Activated CD4-positive, alpha-beta T cell treated with anti-CD3 and anti-CD28 coated beads, Interleukin-2, amount 50 U/mL, for 24 hours (primary cell): Measurements from ENCODE around the gene FOXA2.

Source experiments
- DNase-seq, 2 donors: peaks; one replicate each; pipeline ENCODE4 v3.0.0-alpha.2; 2020; ENCODE audit warnings: low read depth in 1 of 2, low spot score in 1 of 2

The FOXA2 gene

GRCh38 chr20:22584922-22585785 lies 782 bp upstream of the FOXA2 start:
- DNase-seq: no peak

- no peak for DNase-seq
These were observed 425 bp downstream of the FOXA2 start for GRCh38 chr20:22583773-22584521.

DNA sequence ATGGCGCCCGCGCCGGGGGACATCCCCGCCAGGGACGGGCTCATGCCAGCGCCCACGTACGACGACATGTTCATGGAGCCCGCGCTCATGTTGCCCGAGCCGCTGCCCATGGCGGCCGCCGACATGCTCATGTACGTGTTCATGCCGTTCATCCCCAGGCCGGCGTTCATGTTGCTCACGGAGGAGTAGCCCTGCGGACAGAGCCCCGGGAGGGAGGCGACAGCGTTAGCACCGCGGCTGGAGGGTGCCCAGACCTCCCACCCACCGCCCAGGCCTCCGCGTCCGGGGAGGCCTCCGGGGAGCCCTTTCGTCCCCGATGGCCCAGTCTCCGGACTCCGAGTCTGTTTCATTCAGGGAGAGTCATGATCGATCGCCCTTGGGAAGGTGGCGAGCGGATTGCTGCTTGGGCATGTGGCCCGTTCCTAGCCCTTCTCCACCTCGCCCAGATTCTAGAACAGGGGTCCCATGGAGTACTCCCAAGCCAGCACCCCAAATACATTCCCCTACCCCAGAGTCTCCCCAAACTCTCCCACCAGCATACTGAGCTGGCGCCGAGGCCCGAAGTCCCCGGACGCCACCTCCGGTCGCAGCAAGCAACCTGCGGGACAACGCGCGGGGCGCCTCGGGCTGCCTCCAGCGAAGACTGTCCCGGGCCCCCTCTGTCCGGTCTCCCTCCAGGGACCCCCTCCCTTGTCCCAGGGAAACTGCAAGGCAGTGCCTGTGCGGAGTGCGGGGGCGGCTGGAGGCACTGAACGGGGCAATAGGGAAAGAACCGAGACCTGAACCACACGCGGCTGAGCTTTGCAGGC lies 1.2 kb downstream of the FOXA2 start:
- no peak for DNase-seq

- DNase-seq: no peak
These were observed 1.9 kb downstream of the FOXA2 start for GRCh38 chr20:22582386-22582963.

GRCh38 chr20:22581437-22582385 lies 2.7 kb downstream of the FOXA2 start:
- no peak for DNase-seq

DNA sequence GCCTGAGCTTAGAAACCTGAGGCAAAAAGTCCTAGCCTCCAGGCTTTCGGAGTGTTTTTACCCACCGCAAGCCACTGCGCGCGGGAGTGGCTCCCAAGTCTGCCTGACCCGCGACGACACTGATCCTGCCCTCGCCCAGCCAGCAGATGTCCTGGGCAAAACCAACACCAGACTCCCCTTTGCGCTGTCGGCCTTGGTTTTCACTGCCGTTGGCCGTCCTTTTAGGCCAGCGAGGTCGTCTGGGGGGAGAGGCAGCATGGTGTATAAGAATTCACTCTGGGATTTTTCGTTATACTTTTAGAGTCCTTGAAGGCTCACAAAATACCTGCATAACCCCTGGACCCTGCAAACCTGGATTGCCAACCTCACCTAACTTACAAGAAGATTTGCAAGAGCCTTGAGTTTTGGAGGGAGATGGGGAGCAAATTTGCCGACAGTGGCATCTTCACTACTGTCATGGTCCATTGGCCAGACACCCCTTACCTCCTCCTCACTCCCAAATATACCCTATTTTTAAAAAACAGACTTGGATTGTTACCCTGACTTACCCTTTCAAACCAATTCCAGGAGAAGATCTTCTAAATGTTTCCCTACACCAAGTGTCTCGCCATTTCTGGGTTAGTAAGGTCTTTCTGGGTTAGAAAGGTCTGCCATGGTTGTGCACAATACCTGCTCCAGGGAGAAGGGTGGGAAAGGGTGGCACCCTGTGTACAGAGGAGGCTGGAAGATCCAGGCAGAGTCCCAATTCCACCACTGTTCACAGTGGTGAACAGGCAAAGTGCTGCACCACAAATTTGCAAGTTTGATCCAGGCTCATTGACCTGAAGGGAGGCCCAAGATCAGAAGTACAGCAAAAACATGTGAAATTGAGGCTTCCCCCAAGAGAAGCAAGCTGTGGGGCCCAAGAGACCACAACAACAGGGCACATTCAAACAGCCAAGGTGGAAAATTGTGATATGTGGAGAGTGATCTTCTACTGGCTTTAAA lies 4.4 kb downstream of the FOXA2 start:
- no peak for DNase-seq

- DNase-seq: no peak
These were observed 5.3 kb downstream of the FOXA2 start for GRCh38 chr20:22579119-22579427.

- DNase-seq: no peak
These were observed 5.9 kb downstream of the FOXA2 start for GRCh38 chr20:22578221-22579118.

DNA sequence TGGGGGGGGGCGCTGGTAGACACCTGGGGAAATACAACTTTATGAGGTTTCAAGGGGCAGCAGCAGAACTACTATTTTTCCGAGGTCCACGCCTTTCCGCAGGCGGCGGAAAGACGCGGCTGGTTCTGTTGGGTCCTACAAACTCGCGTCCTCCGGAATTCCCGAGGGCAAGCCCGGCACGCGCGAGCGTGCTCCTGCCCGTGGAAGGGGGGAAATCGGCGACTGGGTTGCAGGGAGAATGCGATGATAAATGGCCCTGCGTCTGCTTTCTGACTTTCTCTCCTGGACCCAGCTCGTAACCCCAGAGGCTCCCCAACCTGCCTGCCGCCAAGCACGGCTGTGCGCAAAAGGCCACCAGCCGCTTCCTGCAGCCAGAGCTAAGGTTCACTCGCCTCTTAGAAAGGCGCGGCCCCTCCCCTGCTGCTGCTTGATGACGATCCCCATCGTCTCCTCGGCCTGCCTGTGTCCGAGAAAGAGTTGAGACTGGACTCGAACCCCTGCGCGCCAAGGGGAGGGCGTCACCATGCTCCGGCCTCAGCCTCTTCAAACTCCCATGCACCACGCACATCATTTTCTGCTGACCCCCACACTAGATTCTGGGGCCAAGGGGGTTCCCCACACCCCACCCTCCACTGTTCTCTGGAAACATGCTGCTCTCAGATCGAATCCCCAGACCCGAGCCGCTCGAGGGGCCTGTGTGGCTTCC lies 6.7 kb downstream of the FOXA2 start:
- no peak for DNase-seq

- no peak for DNase-seq
These were observed 7.4 kb downstream of the FOXA2 start for GRCh38 chr20:22576733-22577514.

DNA sequence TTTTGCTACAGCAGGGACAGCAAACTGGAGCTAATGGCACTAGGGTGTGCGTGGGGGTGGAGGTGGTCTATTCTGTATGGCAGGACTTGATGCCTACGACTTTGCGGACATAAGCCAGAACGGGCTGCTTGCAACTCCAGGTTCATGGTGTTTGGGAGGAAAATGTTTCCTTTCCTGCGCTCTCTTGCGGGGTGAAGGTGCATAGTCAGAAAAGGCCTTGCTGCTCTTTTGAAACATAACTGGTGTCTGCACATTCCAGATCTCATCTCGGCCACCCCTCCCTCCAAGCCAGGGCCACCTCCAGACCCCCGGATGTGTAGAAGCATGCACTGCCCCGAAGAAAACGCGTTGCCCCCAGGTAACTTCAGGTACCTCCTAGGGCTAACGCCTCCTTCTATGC lies 8.1 kb downstream of the FOXA2 start:
- no peak for DNase-seq

DNA sequence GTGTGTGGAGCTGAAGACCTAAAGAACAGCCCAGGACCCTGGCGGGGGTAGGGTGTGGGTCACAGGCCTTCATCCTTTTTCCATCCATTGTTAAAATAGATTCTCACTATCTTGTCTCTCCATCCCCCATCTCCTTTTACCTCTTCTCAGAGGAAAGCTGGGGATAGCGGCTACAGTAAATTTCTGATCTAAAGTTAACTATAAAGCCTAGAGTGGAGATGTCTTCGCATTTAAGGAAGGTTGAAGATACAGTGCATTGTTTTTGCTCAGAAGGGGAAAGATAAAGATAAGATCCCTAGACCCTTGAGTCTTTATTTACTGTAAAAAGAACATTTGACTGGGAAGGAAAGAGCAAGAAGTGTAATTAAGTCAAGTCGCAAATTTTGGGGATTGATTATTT lies 8.6 kb downstream of the FOXA2 start:
- no peak for DNase-seq

DNA sequence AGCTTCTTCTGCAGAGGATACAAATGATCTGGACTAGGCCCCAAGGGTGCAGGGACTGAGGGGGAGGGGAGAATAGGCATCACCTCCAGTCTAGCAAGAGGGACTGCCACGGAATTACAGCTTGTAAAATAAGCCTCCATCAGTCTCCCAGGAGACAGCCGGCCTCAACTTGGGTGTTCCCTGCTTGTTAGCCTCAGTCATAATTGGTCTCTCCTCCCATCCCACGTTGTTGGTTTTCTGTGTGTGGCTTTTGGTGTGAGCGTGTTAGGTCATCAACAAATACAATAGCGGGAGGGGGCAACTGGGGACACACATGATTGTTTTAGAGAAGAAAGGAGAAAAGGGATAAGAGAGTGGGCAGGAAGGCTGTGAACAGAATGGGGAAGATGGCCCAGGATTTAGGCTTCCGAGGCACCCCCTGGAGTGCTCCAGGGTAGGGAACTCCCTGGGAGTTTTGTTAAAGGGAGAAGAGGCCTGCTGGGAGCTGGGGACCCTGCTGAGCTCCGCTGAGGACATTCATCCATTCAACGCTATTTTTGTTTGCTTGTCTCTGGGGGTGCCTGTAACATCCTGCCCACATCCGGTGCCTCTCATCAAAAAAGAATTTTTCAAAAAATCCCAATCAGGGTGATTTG lies 9.2 kb downstream of the FOXA2 start:
- DNase-seq: no peak

DNA sequence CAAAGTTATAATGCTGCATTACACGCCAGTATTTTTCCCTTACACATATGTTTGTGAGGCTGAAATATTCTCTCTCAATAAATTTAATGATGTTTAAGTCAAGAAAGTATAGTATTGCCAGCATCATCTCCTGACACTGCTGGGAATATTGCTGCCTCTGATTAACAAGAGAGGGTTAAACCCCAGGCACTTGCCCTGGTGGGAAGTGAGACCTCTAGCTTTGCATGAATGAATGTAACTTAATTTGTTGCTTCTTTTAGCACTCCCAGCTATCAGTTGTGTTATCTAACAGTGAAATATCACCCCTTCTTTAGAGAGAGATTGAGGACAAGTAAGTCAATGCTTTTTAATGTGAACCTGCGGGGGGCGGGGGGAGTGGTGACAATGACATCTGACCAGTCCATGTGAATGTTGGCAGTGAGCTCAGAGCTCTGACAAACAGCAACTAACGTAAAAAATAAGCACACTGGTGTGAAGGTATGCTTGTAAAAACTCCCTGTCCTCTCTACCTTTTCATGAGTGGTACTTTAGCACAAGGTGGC lies 9.8 kb downstream of the FOXA2 start:
- no peak for DNase-seq

DNA sequence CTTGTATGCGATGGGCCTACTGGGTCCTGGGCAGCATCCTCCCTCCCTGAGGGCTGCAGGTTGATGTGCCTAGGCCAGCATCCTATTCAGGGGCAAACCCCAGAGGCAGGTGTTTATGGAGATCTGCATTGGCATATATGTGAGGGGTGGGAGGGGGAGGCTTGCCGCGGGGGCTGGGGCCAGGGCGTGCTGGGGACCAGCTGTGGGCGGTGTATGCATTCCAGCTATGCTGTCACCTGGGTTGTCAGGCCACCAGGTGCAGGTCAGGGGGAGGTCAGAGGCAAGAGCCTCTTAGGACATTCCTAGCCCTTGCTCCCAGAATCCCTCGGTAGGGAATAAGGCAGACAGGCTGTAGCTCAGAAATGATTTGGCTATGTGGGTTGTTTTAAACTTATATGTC lies 11.9 kb downstream of the FOXA2 start:
- no peak for DNase-seq

- no peak for DNase-seq
These were observed 12.3 kb downstream of the FOXA2 start for GRCh38 chr20:22572023-22572422.
